ENCODE measurements around the gene CABS1. TPM values are rescaled to one million over a fixed set of nuclear protein-coding genes. Genes with fewer than 3 reads are reported as not detected.

Gene CABS1
- polyA plus RNA-seq, 3 donors, result not detected

- WGBS (ENCODE audit: insufficient coverage), result no CpG with 5 or more reads among the region's 1 CpG
- no peaks in the 10 kb centered on the region for H3K4me1 ChIP-seq (ENCODE audit: control insufficient read depth in 1 of 2, insufficient read depth in 2 of 2, low read length in 2 of 2)
- no peak overlapping the region for H3K4me3 ChIP-seq (replicated peaks in 1 of 3; ENCODE audit: low read depth in 2 of 3, low read length in 3 of 3)
- H3K9me3 ChIP-seq (replicated peaks in 1 of 2; ENCODE audit: control insufficient read depth in 1 of 2, insufficient read depth in 1 of 2, low read length in 2 of 2), result no peaks in the 10 kb centered on the region
- H3K4me2 ChIP-seq (replicated peaks; ENCODE audit: extremely low read depth, low read length, poor library complexity, severe bottlenecking), result no peak overlapping the region
- Mint-ChIP-seq H3K4me1 (no peaks in the 10 kb centered on the region), H3K9me3 (peaks cover 0 to 3% (median 0%) of the 10 kb centered on the region in 7 donors), H3K27me3 (ENCODE audit: low read depth in 3 of 3) (no peaks in the 10 kb centered on the region), H3K36me3 (no peaks in the 10 kb centered on the region), H3K27ac (no peak overlapping the region), H3K4me3 (no peak overlapping the region)
- no peak overlapping the region for H2AFZ ChIP-seq (ENCODE audit: insufficient read depth, low read depth, low read length, poor library complexity, severe bottlenecking)
- H3K79me2 ChIP-seq (ENCODE audit: insufficient read depth, low read length), result no peaks in the 10 kb centered on the region
- no peaks in the 10 kb centered on the region for H4K20me1 ChIP-seq (ENCODE audit: insufficient read depth, low read length)
- no peak overlapping the region for H3K27ac ChIP-seq (ENCODE audit: low read depth in 1 of 2, low read length in 2 of 2)
- H3K27me3 ChIP-seq (ENCODE audit: control insufficient read depth in 2 of 2, insufficient read depth in 2 of 2, low read length in 2 of 2), result no peaks in the 10 kb centered on the region
- H3K9ac ChIP-seq (ENCODE audit: insufficient read depth, low read length, poor library complexity, severe bottlenecking), result no peak overlapping the region
- no peaks in the 10 kb centered on the region for H3K36me3 ChIP-seq (replicated peaks in 1 of 2; ENCODE audit: control insufficient read depth in 1 of 2, insufficient read depth in 2 of 2, low read length in 2 of 2)
- intact Hi-C loops (cut with micrococcal nuclease), result no loop called here
- no peak for DNase-seq
- TF ChIP-seq, protein P1, sequence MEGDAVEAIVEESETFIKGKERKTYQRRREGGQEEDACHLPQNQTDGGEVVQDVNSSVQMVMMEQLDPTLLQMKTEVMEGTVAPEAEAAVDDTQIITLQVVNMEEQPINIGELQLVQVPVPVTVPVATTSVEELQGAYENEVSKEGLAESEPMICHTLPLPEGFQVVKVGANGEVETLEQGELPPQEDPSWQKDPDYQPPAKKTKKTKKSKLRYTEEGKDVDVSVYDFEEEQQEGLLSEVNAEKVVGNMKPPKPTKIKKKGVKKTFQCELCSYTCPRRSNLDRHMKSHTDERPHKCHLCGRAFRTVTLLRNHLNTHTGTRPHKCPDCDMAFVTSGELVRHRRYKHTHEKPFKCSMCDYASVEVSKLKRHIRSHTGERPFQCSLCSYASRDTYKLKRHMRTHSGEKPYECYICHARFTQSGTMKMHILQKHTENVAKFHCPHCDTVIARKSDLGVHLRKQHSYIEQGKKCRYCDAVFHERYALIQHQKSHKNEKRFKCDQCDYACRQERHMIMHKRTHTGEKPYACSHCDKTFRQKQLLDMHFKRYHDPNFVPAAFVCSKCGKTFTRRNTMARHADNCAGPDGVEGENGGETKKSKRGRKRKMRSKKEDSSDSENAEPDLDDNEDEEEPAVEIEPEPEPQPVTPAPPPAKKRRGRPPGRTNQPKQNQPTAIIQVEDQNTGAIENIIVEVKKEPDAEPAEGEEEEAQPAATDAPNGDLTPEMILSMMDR (IDR thresholded peaks at IDR 0.05), result no peak
These were observed 3.2 kb downstream of the CABS1 start for GRCh38 chr4:70337886-70338420.

DNA sequence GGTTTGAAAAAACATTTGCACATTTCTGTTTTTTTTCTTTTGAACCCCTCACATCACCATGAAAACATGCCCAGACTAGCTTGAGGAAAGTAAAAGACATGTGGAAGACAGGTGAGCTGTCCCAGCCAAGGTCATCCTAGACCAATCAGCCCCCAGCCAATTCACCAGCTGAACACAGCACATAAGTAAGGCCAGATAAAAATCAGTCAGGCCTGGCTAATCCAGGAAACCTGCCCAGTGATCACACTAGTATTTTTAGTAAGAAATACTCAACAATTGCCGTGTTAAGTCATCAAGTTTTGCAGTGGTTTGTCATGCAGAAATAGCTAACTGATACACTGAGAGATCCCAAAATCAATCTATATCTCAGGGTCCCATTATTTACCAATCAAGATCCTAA lies 21.4 kb downstream of the CABS1 start:
- TF ChIP-seq, protein P1 (IDR thresholded peaks at IDR 0.05), result no peak
- no peaks in the 10 kb centered on the region for H3K4me1 ChIP-seq (ENCODE audit: control insufficient read depth in 1 of 2, insufficient read depth in 2 of 2, low read length in 2 of 2)
- no peak overlapping the region for H3K4me3 Mint-ChIP-seq
- H3K79me2 ChIP-seq (ENCODE audit: insufficient read depth, low read length), result no peaks in the 10 kb centered on the region
- H2AFZ ChIP-seq (ENCODE audit: insufficient read depth, low read depth, low read length, poor library complexity, severe bottlenecking), result no peak overlapping the region
- no peak overlapping the region for H3K9ac ChIP-seq (ENCODE audit: insufficient read depth, low read length, poor library complexity, severe bottlenecking)
- no peaks in the 10 kb centered on the region for H3K9me3 Mint-ChIP-seq
- no peaks in the 10 kb centered on the region for H4K20me1 ChIP-seq (ENCODE audit: insufficient read depth, low read length)
- H3K27me3 ChIP-seq (ENCODE audit: control insufficient read depth in 2 of 2, insufficient read depth in 2 of 2, low read length in 2 of 2), result no peaks in the 10 kb centered on the region
- no peak overlapping the region for H3K27ac ChIP-seq (ENCODE audit: low read depth in 1 of 2, low read length in 2 of 2)
- no peaks in the 10 kb centered on the region for H3K9me3 ChIP-seq (replicated peaks in 1 of 2; ENCODE audit: control insufficient read depth in 1 of 2, insufficient read depth in 1 of 2, low read length in 2 of 2)
- no peak overlapping the region for H3K4me2 ChIP-seq (replicated peaks; ENCODE audit: extremely low read depth, low read length, poor library complexity, severe bottlenecking)
- no peaks in the 10 kb centered on the region for H3K36me3 Mint-ChIP-seq
- intact Hi-C loops (cut with micrococcal nuclease), result no loop called here
- peaks cover 0 to 3% (median 0%) of the 10 kb centered on the region in 3 donors for H3K27me3 Mint-ChIP-seq (ENCODE audit: low read depth in 3 of 3)
- no peak overlapping the region for H3K27ac Mint-ChIP-seq
- H3K4me1 Mint-ChIP-seq, result no peaks in the 10 kb centered on the region
- no peak overlapping the region for H3K4me3 ChIP-seq (replicated peaks in 1 of 3; ENCODE audit: low read depth in 2 of 3, low read length in 3 of 3)
- no CpG with 5 or more reads among the region's 1 CpG for WGBS (ENCODE audit: insufficient coverage)
- no peaks in the 10 kb centered on the region for H3K36me3 ChIP-seq (replicated peaks in 1 of 2; ENCODE audit: control insufficient read depth in 1 of 2, insufficient read depth in 2 of 2, low read length in 2 of 2)
- DNase-seq, result no peak

All from CD14-positive monocyte (primary cell).